ENCODE measurements around the gene SCLT1. TPM values are rescaled to one million over a fixed set of nuclear protein-coding genes. Genes with fewer than 3 reads are reported as not detected.

Gene SCLT1
- total and polyA plus RNA-seq, 2 donors, result 16.9 to 45.2 TPM

DNA sequence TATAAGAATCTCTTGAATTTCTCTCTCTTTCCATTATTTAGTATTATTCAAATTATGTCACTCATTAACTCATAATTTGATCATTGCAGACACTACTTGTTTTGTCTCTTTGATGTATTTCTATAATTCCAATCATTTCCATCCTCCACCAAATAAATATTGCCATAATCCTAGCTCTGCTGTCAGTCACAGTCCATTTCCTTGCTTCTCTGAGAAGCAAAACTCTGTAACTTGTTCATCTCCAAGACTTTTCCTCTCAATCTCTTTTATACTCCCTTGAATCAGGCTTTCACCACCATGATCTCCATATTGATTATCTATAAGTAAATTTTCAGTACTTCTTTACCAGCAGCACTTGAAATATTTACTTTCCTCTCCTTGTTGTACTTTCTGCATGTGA, 135.9 kb downstream of the SCLT1 start:
- H3K9me3 ChIP-seq (ENCODE audit: control insufficient read depth in 2 of 2, insufficient read depth in 1 of 2, low read length in 1 of 2), result no peaks in the 10 kb centered on the region
- H3K4me1 ChIP-seq (ENCODE audit: control insufficient read depth in 2 of 2, insufficient read depth in 2 of 2, low read length in 2 of 2), result no peaks in the 10 kb centered on the region
- no peak for DNase-seq (ENCODE audit: low read depth in 6 of 9, low spot score in 9 of 9)
- peaks cover 0 to 8% of the 10 kb centered on the region in 2 donors for H3K36me3 ChIP-seq (ENCODE audit: control insufficient read depth in 2 of 2, insufficient read depth in 2 of 2, low read length in 1 of 2)
- no peaks in the 10 kb centered on the region for H3K27me3 ChIP-seq (ENCODE audit: control insufficient read depth in 2 of 2, insufficient read depth in 1 of 2, low read length in 1 of 2)
- no peak overlapping the region for H3K27ac ChIP-seq (ENCODE audit: low read depth in 1 of 2, low read length in 1 of 2)
- no peak overlapping the region for H3K4me3 ChIP-seq (ENCODE audit: low read length in 2 of 2)

DNA sequence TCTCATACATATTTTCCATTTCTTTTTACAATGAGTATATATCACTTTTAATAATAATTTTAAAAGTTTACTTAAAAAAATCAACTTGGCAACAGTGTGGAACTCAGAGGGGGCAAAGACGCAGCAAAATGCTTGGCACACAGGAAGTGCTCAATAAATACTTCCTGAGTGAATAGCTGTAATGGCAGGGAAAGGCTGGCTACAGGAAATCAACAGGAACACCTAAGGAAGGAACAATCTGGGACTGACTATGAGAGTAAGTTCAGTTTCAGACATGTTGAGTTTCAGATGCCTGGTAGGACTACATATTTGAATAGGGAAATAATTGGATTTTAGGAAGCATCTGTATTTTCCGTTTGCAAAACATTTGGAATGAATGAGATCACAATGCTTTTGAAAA, 137.6 kb downstream of the SCLT1 start:
- DNase-seq (ENCODE audit: low read depth in 6 of 9, low spot score in 9 of 9), result no peak
- Histone ChIP-seq H3K4me3 (ENCODE audit: low read length in 2 of 2) (no peak overlapping the region), H3K9me3 (ENCODE audit: control insufficient read depth in 2 of 2, insufficient read depth in 1 of 2, low read length in 1 of 2) (no peaks in the 10 kb centered on the region), H3K27ac (ENCODE audit: low read depth in 1 of 2, low read length in 1 of 2) (no peak overlapping the region), H3K4me1 (ENCODE audit: control insufficient read depth in 2 of 2, insufficient read depth in 2 of 2, low read length in 2 of 2) (no peaks in the 10 kb centered on the region), H3K36me3 (ENCODE audit: control insufficient read depth in 2 of 2, insufficient read depth in 2 of 2, low read length in 1 of 2) (peaks cover 0 to 17% of the 10 kb centered on the region in 2 donors), H3K27me3 (ENCODE audit: control insufficient read depth in 2 of 2, insufficient read depth in 1 of 2, low read length in 1 of 2) (no peaks in the 10 kb centered on the region)
- WGBS, result 87% methylated on average over 2 of the region's 2 CpGs

DNA sequence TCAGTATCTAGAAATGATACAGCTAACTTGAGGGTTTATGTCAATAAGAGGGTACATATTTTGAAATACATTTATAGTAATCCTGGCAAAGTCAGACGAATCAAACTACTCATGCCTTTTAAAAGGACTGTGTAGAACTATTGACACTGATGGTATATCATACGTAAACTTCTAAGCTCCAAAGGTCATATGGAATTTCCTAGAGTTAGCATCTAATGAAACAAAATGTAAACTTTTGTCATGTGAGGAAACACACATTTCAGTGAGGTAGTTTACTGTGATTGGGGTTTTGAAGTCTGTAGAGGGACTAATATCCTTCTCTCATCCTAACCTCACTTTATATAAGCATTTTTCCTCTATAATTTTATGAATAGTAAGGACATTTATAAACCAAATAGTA, 138.4 kb downstream of the SCLT1 start:
- DNase-seq (ENCODE audit: low read depth in 6 of 9, low spot score in 9 of 9), result no peak
- Histone ChIP-seq H3K9me3 (ENCODE audit: control insufficient read depth in 2 of 2, insufficient read depth in 1 of 2, low read length in 1 of 2) (no peaks in the 10 kb centered on the region), H3K27ac (ENCODE audit: low read depth in 1 of 2, low read length in 1 of 2) (no peak overlapping the region), H3K27me3 (ENCODE audit: control insufficient read depth in 2 of 2, insufficient read depth in 1 of 2, low read length in 1 of 2) (no peaks in the 10 kb centered on the region), H3K4me1 (ENCODE audit: control insufficient read depth in 2 of 2, insufficient read depth in 2 of 2, low read length in 2 of 2) (no peaks in the 10 kb centered on the region), H3K4me3 (ENCODE audit: low read length in 2 of 2) (no peak overlapping the region), H3K36me3 (ENCODE audit: control insufficient read depth in 2 of 2, insufficient read depth in 2 of 2, low read length in 1 of 2) (peaks cover 0 to 18% of the 10 kb centered on the region in 2 donors)
- WGBS, result over 99% methylated on average over 2 of the region's 2 CpGs

- Histone ChIP-seq H3K27me3 (ENCODE audit: control insufficient read depth in 2 of 2, insufficient read depth in 1 of 2, low read length in 1 of 2) (no peaks in the 10 kb centered on the region), H3K36me3 (ENCODE audit: control insufficient read depth in 2 of 2, insufficient read depth in 2 of 2, low read length in 1 of 2) (peaks cover 0 to 16% of the 10 kb centered on the region in 2 donors), H3K27ac (ENCODE audit: low read depth in 1 of 2, low read length in 1 of 2) (no peak overlapping the region), H3K4me1 (ENCODE audit: control insufficient read depth in 2 of 2, insufficient read depth in 2 of 2, low read length in 2 of 2) (no peaks in the 10 kb centered on the region), H3K4me3 (ENCODE audit: low read length in 2 of 2) (no peak overlapping the region), H3K9me3 (ENCODE audit: control insufficient read depth in 2 of 2, insufficient read depth in 1 of 2, low read length in 1 of 2) (no peaks in the 10 kb centered on the region)
- WGBS, result 97% methylated on average over 2 of the region's 2 CpGs
- DNase-seq (ENCODE audit: low read depth in 6 of 9, low spot score in 9 of 9), result no peak
These were observed 142.0 kb downstream of the SCLT1 start for GRCh38 chr4:128951316-128951715.

DNA sequence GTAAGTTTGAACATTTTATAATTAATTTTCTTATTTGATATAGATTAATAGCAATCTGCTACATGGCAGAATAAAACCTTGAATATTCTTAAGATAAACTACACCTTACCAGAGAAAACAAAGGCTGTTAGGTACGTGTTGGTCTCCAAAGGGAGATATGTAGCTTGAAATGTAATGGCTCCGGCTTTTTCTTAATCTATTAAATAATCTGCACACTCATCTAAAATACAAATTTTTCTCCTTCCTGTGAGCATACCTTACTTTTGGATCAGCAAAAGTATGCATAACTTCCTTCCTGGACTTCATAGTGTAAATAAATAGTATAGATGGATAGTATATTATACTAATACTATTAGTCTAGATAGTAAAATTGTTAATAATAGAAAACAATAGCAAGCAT, 142.5 kb downstream of the SCLT1 start:
- H3K4me3 ChIP-seq (ENCODE audit: low read length in 2 of 2), result no peak overlapping the region
- no peak for DNase-seq (ENCODE audit: low read depth in 6 of 9, low spot score in 9 of 9)
- H3K4me1 ChIP-seq (ENCODE audit: control insufficient read depth in 2 of 2, insufficient read depth in 2 of 2, low read length in 2 of 2), result no peaks in the 10 kb centered on the region
- WGBS, result 98% methylated on average over 2 of the region's 2 CpGs
- no peaks in the 10 kb centered on the region for H3K9me3 ChIP-seq (ENCODE audit: control insufficient read depth in 2 of 2, insufficient read depth in 1 of 2, low read length in 1 of 2)
- no peak overlapping the region for H3K27ac ChIP-seq (ENCODE audit: low read depth in 1 of 2, low read length in 1 of 2)
- H3K36me3 ChIP-seq (ENCODE audit: control insufficient read depth in 2 of 2, insufficient read depth in 2 of 2, low read length in 1 of 2), result peaks cover 0 to 14% of the 10 kb centered on the region in 2 donors
- no peaks in the 10 kb centered on the region for H3K27me3 ChIP-seq (ENCODE audit: control insufficient read depth in 2 of 2, insufficient read depth in 1 of 2, low read length in 1 of 2)

DNA sequence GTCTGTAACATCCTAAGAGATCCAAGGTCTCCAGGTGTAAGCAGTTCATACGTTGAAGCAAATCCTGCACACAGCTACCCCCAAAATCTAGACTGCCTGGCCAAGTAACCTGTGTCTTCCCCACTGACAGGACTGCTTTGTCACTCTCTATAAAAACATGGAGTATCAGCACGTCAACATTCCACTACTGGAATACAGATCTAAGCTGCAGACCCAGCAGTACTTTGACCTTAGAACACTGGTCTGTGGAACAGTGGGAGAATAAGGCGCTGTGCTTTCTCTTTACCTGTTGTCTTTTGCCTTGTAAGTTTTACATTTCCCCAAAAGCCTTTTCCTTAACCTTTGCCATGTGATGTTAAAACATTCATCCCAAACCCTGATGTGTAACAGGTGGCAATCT, 146.4 kb downstream of the SCLT1 start:
- Histone ChIP-seq H3K36me3 (ENCODE audit: control insufficient read depth in 2 of 2, insufficient read depth in 2 of 2, low read length in 1 of 2) (peaks cover 0 to 29% of the 10 kb centered on the region in 2 donors), H3K27me3 (ENCODE audit: control insufficient read depth in 2 of 2, insufficient read depth in 1 of 2, low read length in 1 of 2) (no peaks in the 10 kb centered on the region), H3K27ac (ENCODE audit: low read depth in 1 of 2, low read length in 1 of 2) (no peak overlapping the region), H3K4me3 (ENCODE audit: low read length in 2 of 2) (no peak overlapping the region), H3K4me1 (ENCODE audit: control insufficient read depth in 2 of 2, insufficient read depth in 2 of 2, low read length in 2 of 2) (no peaks in the 10 kb centered on the region), H3K9me3 (ENCODE audit: control insufficient read depth in 2 of 2, insufficient read depth in 1 of 2, low read length in 1 of 2) (no peaks in the 10 kb centered on the region)
- 99% methylated on average over 3 of the region's 3 CpGs for WGBS
- no peak for DNase-seq (ENCODE audit: low read depth in 6 of 9, low spot score in 9 of 9)

DNA sequence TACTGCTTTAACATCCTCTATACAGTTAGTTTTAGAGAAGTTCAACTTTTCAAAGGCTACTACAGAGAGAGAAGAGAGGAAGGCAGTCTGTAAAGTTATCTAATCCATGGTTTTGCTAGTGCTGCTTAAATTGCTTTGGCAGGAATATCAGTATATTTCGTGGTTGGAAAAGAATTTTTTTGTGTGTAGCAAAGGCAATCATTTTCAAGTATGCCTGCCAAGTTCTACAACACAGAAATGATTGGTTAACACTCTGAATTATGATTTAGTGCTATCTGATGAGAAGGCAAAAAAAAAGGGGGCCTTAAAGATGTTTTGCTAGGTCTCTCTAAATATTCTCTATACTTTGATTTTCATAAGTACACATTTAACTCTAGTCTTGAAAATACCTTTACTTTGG, 150.7 kb downstream of the SCLT1 start:
- Histone ChIP-seq H3K9me3 (ENCODE audit: control insufficient read depth in 2 of 2, insufficient read depth in 1 of 2, low read length in 1 of 2) (no peaks in the 10 kb centered on the region), H3K36me3 (ENCODE audit: control insufficient read depth in 2 of 2, insufficient read depth in 2 of 2, low read length in 1 of 2) (peaks cover 0 to 20% of the 10 kb centered on the region in 2 donors), H3K27me3 (ENCODE audit: control insufficient read depth in 2 of 2, insufficient read depth in 1 of 2, low read length in 1 of 2) (no peaks in the 10 kb centered on the region), H3K27ac (ENCODE audit: low read depth in 1 of 2, low read length in 1 of 2) (no peak overlapping the region), H3K4me3 (ENCODE audit: low read length in 2 of 2) (no peak overlapping the region), H3K4me1 (ENCODE audit: control insufficient read depth in 2 of 2, insufficient read depth in 2 of 2, low read length in 2 of 2) (no peaks in the 10 kb centered on the region)
- WGBS, result 95% methylated on average over 1 of the region's 1 CpG
- DNase-seq (ENCODE audit: low read depth in 6 of 9, low spot score in 9 of 9), result no peak

DNA sequence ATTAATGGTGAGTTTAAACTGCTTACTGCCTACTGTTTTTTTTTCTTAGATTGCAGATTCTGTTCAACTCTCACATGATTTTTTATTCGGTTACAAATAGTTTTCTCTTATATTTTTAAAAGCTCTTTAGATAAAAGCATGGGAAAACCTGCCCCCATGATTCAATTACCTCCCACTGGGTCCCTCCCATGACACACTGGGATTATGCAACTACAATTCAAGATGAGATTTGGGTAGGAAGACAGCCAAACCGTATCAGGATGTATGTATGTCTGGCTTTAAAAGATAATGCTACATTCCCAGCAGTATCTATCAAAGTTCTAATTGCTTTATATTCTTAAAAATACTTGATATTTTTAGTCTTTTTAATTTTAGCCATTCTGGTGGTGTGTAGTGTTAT, 152.4 kb downstream of the SCLT1 start:
- 97% methylated on average over 2 of the region's 2 CpGs for WGBS
- peaks cover 0 to 22% of the 10 kb centered on the region in 2 donors for H3K36me3 ChIP-seq (ENCODE audit: control insufficient read depth in 2 of 2, insufficient read depth in 2 of 2, low read length in 1 of 2)
- no peaks in the 10 kb centered on the region for H3K4me1 ChIP-seq (ENCODE audit: control insufficient read depth in 2 of 2, insufficient read depth in 2 of 2, low read length in 2 of 2)
- H3K9me3 ChIP-seq (ENCODE audit: control insufficient read depth in 2 of 2, insufficient read depth in 1 of 2, low read length in 1 of 2), result no peaks in the 10 kb centered on the region
- no peaks in the 10 kb centered on the region for H3K27me3 ChIP-seq (ENCODE audit: control insufficient read depth in 2 of 2, insufficient read depth in 1 of 2, low read length in 1 of 2)
- DNase-seq (ENCODE audit: low read depth in 6 of 9, low spot score in 9 of 9), result no peak
- H3K4me3 ChIP-seq (ENCODE audit: low read length in 2 of 2), result no peak overlapping the region
- H3K27ac ChIP-seq (ENCODE audit: low read depth in 1 of 2, low read length in 1 of 2), result no peak overlapping the region

- Histone ChIP-seq H3K4me3 (ENCODE audit: low read length in 2 of 2) (no peak overlapping the region), H3K36me3 (ENCODE audit: control insufficient read depth in 2 of 2, insufficient read depth in 2 of 2, low read length in 1 of 2) (peaks cover 0 to 5% of the 10 kb centered on the region in 2 donors), H3K4me1 (ENCODE audit: control insufficient read depth in 2 of 2, insufficient read depth in 2 of 2, low read length in 2 of 2) (no peaks in the 10 kb centered on the region), H3K27ac (ENCODE audit: low read depth in 1 of 2, low read length in 1 of 2) (no peak overlapping the region), H3K27me3 (ENCODE audit: control insufficient read depth in 2 of 2, insufficient read depth in 1 of 2, low read length in 1 of 2) (no peaks in the 10 kb centered on the region), H3K9me3 (ENCODE audit: control insufficient read depth in 2 of 2, insufficient read depth in 1 of 2, low read length in 1 of 2) (no peaks in the 10 kb centered on the region)
- DNase-seq (ENCODE audit: low read depth in 6 of 9, low spot score in 9 of 9), result no peak
- 82% methylated on average over 3 of the region's 3 CpGs for WGBS
These were observed 163.3 kb downstream of the SCLT1 start for GRCh38 chr4:128930051-128930450.

GRCh38 chr4:128924951-128925350, 168.4 kb downstream of the SCLT1 start:
- no peak overlapping the region for H3K4me3 ChIP-seq (ENCODE audit: low read length in 2 of 2)
- H3K9me3 ChIP-seq (ENCODE audit: control insufficient read depth in 2 of 2, insufficient read depth in 1 of 2, low read length in 1 of 2), result no peaks in the 10 kb centered on the region
- H3K36me3 ChIP-seq (ENCODE audit: control insufficient read depth in 2 of 2, insufficient read depth in 2 of 2, low read length in 1 of 2), result peaks cover 0 to 9% of the 10 kb centered on the region in 2 donors
- 97% methylated on average over 5 of the region's 5 CpGs for WGBS
- DNase-seq (ENCODE audit: low read depth in 6 of 9, low spot score in 9 of 9), result no peak
- no peak overlapping the region for H3K27ac ChIP-seq (ENCODE audit: low read depth in 1 of 2, low read length in 1 of 2)
- H3K27me3 ChIP-seq (ENCODE audit: control insufficient read depth in 2 of 2, insufficient read depth in 1 of 2, low read length in 1 of 2), result no peaks in the 10 kb centered on the region
- no peaks in the 10 kb centered on the region for H3K4me1 ChIP-seq (ENCODE audit: control insufficient read depth in 2 of 2, insufficient read depth in 2 of 2, low read length in 2 of 2)
